HG02938 (cell line): ENCODE results near the gene NSUN2.

ENCODE experiments used
- ATAC-seq: cut with Tn5 transposase; IDR thresholded peaks from one replicate; pipeline ENCODE4 v1.9.1; 2021; ENCODE audit warnings: mild to moderate bottlenecking, moderate library complexity; ENCODE audit not compliant: unreplicated experiment

Gene NSUN2

DNA sequence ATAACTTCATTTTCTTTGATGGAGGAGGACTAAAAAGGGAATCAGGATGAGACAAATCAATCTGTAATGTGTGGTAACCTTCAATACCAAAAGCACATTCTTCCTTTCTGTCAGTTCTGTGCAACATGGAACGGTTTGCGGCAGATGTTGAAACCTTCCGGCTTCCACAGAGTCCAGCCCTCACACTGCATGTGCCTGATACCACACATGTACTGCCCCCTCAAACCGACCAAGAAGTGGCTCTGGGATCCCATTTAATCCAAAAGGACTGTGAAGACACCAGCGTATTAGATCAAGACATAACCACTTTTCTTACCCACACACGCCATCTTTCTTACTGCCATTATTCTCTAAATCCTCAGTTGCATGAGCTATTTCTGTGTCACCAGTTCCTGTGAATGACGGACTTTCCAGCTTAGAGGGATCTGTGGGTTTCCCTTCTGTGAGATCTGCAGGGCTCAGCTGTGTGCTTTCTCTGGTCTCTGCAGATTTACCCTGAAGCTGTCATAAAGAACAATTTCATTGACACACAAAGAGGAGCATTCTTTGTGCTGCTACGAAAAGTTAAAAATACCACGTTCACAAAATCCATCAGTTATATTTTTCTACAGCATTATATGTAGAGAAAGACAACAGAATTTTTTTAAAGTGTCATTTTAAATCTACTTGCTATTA lies 25.8 kb downstream of the NSUN2 start:
- no peak for ATAC-seq

DNA sequence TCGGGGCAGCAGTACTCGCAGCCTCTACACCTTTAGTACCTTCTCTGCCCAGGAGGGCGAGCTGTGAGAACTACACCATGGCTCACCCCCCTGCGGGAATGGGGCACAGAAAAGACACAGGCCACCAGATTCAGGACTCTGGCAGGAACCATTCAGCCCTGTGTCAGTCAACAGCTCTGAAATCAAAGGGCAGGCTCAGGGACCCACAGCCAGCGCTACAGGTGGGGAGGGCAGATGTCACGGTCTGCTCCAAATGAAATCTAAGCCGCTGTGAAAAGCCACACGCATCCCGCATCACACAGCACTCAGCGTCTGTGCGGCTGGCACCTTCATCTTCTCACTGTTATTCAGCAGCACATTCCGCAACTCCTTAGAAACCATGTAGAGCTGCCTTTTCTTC lies 27.9 kb downstream of the NSUN2 start:
- ATAC-seq: no peak

DNA sequence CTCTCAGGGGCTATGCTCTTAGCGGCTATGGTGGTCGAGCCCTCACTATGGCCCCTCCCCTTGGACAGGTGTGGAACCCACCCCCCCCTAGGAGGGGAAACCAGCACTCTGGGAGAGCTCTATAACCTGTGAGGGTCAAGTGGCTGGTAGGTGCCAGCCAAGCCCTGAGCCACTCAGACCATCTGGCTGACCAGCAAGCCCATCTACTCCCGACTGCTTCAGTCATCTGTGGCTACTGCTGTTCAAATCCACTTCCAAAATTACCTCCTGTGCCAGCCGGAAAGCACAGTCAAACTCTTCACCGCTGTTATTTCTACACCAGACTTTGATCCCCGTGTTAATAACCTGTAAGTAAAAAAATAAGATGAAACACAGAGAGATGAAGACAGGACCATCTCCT lies 28.5 kb downstream of the NSUN2 start:
- ATAC-seq: no peak

DNA sequence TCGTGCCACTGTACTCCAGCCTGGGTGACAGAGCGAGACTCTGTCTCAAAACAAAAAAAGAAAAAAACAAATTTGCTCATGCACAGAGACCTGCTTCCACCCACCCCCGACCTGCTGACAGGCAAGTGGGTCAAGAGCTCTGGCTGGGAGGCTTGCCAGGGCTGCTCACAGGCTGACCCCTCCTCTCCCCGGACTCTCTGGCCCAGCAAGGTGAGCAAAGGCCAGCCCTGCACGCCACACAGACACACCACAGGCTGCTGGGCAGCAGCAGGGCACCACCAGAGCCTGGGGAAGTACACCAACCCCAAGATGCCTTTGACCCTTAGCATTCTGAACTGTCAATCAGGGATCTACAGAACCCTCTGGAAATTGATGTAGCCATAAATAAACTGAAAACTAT lies 29.2 kb downstream of the NSUN2 start:
- ATAC-seq: no peak

DNA sequence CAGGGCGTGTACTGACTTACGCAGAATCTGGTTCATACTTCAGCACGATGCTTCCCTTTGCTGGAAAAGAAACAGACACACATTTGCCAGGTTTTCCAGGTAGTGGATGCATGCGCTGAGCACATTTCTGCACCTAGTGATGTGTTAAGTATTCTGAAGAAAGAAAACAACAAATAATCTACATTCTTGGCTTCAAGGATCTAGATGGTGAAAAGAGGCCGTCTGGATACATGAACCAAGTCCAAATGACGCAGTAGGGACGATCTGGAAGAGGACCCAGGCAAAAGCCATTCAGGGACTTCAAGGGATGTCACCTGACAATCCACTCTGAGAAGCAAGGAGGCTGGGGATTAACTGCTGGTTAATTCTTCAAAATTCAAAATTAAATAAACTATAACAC lies 30.4 kb downstream of the NSUN2 start:
- ATAC-seq: no peak

DNA sequence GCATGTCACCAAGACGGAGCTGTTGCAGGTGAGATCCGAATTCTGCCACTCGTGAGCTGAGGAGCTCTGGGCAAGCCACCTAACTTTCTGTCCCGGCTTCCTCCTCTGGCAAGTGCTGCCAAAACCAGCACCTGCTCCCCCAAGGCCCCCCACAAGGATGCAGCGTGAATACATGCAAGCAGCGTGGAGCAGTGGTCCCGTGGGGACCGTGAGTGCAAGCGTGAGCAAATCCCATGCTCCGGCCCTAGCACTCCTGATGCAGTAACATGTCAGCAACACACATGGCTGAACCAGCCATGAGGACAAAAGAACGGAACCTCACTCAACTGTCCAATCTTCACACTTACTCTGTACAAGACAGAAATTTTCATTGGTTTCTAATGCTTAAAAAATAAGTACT lies 31.0 kb downstream of the NSUN2 start:
- no peak for ATAC-seq

DNA sequence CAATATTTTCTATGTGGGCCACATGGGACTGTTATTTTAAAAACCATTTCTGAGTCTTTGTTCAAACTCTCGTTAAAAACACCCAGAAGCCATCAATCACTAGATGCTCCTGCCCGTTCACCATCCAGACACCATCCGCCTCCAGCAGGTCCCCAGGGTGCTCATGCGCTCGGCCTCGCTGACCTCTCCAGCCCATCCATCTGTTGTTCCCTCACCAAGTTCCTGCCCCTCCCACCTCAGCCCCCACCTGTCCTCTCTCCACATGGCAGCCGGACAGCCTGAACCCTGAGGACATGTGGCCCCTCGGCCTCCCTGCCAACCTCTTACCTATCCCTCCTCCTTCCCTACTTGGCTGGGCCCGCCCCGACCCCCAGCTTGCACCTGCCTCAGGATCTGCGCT lies 31.6 kb downstream of the NSUN2 start:
- no peak for ATAC-seq

DNA sequence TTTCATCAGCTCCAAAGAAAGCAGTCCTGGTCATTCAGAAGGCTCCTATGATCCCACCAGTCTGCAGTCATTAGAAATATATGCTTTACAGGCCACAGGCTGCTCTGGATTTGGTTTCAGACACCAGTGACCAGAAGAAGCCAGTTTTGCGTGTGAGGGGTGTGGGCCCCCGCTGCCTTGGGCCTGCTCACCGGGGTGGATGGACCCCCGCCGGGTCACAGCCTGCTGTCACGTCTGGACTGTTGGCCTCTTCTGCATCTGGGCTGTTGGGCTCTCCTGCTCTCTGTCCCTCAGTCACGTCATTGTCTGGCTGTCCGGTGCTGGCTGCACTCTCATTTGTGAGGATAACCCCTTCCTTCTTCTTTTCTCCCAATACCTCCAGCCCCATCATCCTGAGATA lies 33.1 kb downstream of the NSUN2 start:
- ATAC-seq: no peak

DNA sequence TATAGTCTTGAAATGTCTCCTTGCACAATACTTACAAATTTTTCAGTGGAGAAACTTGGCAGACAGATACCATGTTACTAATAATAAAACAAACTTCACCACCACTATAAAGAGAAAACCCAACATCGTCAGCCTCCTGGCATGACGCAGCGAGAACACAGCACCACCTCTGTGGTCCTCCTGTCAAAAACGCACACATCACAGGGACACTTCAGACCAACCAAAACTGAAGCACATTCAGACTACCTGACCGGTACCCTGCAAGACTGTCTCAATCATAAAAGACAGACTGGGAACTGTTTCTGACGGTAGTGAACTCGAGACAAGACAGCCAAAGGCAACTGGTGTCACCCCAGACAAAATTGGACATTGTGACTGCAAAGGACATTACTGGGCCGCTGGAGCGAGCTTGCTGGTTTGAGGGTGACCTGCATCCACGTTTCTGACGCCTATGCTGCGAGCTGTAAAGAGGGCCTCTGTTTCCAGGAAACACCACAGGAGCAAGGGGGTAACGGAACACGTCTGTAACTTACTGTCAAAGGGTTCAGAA lies 34.4 kb downstream of the NSUN2 start:
- no peak for ATAC-seq

DNA sequence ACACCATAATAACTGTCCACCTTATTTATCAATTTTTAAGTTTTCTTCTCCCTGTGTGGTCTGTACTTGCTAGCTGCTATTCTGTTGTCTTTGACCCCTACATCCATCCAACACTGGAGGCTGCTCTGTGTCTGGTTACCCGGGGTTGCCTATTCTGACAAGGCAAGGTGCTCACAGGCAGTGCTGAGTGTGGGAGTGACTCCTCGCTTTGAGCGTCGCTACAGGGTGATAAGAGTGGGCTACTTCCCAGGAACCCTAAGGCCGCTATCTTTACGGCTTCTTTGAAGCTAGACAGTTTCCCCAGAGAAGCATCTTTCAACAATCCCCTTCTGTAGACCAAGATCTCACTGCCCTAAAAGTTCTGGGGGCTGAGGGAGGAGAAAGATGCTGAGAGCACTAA lies 35.3 kb downstream of the NSUN2 start:
- ATAC-seq: no peak

DNA sequence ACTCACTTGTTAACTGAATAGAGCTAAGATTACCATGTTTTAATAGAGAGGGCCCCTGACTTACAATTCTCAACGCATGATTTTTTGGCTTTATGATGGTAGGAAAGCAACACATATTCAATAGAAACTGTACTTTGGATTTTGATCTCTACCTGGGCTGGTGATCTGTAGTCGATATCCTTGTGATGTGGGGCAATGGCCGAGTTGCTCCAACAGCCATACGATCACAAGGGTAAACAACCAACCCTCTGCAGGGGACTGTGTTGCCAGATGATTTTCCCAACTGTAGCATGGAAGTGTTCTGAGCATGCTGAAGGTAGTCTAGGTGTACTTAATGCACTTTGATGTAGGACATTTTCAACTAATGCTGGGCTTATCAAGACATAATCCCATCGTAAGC lies 36.5 kb downstream of the NSUN2 start:
- ATAC-seq: no peak

DNA sequence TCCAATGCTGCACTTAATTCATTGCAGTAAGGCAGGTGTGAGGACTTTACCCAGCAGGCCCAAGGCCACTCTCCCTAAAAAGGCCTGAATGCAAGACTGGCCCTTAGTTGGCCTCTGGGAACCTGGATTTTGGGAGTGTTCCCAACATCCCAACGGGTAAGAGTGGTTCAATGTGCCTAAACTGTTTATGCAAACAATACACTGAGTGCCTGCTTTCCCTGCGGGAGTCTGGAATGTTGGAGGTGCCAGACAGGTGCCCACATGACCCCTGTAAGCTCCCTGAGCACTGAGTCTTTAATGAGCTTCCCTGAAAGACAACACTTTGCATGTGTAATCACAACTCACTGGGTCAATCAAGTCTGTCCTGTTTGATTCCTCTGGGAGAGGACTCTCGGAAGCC lies 37.4 kb downstream of the NSUN2 start:
- ATAC-seq: no peak

DNA sequence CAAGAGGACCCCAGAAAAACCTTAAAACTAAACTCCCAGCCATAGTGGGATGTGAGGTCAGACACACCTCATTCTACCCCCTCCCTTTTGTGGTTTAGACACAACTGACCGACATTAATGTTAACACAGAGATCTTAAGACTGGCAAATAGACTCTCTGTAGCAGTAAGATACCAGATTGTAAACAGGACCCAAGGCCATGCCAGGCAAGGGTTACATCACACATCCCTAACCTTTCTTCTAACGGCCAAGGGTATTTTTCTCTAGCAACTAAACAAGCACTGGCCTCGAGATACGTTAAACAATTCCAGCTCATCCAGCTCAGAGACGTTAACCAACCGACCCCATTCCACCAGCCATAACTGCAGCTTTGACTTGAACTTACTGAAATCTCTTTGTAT lies 38.8 kb downstream of the NSUN2 start:
- ATAC-seq: no peak

DNA sequence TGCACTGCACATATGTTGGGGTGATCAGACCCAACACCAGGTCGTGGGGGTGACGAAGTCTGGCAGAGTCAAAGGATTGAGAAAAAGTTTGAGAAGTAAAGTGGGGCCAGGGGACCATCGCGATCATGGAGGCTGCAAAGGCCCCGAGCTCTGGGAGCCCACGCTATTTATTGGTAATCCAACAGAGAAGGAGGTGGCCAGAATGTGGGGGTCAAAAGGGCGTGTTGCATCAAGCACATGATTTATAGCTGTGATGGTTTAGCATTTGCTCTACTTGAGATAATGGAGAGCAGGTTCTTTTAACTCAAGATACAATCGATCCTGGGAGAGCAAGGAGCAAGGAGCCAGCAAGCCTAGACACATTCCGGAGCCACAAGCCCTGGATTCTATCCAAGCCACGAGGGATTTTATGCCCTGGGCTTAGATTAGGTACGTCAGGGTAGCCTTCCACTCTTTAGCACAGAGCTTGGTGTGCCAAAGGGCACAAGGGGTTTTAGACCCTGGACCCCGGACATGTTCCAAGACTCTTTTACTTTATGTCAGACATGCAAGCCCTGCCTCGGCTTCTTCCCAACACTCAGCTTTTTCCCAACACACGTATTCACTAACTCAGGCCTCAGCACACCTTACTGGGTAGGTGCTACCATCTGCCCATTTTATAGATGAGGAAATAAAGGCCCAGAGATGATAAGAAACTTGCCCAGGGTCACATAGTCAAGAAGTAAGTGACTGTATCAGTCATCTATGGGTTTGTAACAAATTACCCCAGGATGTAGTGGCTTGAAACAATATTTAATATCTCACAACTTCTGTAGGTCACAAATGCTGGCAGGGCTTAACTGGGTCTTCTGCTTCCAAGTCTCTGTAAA lies 39.5 kb downstream of the NSUN2 start:
- ATAC-seq: no peak

DNA sequence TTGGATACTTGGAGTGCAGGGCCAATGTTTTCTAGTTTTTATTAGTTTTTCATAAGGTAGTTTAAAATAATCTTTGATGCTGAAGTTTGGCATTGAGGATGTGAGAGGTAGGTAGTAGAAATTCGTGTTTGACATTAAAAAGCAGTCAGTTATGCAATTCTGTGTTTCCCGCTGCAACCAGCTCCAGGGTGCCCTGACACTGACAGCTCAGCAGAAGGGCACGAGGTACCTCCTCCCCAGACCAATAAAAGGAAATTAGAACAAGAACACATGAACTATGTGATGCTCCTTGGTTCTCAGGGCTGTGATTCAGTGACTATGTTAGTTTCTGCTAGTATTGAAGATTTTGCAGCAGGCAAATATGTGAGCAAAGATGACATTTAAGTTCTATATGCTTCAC lies 40.2 kb downstream of the NSUN2 start:
- no peak for ATAC-seq

DNA sequence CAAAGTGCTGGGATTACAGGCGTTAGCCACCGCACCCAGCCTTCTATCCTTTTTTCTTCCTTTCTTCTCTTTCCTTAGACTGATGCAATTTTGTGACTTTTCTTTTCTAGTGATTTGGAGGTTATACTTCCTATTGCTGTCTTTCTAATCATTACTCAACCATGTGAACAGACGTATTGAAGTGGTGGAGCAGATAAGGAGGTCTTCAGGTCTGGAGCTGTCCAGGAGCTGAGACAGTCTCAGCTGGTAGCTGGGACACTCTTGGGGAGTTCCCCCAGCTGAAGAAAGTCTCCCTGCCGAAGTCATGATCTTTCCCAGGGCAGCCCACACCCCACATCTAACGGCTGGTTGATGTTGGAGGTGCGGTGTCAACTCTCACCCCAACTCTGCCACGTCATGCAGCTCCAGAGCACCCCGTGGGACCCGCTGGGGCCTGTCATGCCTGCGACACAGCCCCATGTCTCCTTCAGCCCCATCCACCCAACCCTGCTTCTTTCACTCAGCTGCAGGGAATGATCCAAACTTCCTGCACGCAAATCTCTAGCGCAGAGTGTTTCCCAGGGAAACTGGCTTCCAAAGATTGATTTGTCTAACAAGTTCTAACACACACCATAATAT lies 41.1 kb downstream of the NSUN2 start:
- ATAC-seq: no peak

DNA sequence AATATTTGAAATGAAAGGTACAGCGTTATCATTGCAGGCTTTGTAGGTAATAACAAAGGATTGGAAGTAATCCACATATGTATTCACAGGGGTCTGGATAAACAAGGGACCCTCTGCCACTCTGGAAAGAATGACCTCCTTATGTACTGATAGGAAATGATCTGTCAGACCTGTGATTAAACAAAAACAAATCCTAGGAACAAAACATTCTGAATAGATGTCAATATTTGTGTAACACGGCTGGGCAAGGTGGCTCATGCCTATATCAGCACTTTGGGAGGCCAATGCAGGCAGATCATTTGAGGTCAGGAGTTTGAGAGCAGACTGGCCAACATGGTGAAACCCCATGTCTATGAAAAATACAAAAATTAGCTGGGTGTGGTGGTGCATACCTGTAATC lies 42.3 kb downstream of the NSUN2 start:
- ATAC-seq: no peak

DNA sequence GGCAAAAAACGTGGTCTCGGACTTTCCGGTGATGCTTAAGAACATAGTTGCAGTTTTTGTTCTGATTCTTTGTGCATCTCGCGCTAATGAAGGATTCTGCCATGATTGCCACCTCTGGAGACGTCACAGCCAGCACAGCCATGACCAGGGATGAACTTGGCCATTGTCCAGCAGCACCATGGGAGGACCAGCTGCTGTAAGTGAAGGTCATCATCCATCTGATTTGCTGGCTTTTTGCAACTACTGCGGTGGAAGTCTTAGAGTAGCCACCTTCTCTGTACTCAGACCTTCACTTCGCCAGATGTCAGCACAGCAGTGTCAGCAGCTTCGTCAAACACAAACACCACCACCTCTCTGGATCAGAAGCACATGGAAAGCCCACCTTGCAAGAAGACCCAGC lies 45.7 kb downstream of the NSUN2 start:
- ATAC-seq: no peak

DNA sequence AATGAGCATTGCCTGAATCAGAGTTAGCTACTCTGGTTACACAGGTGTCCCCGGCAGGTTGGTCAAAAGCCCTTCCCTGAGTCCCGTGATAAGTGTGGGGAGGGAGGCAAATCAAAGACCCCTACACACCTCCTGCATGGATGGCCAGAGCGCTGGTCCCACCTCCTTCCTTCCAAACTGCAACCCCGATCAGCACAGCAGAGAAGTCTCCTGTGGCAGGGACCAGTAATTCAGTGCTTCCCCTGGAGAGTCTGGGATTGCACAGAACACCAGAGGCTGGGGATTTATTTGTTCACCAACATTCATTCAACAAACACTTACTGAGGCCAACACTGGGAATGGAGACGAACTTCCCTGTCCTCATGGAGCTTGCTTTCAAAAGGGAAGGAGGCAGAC lies 46.2 kb downstream of the NSUN2 start:
- no peak for ATAC-seq

DNA sequence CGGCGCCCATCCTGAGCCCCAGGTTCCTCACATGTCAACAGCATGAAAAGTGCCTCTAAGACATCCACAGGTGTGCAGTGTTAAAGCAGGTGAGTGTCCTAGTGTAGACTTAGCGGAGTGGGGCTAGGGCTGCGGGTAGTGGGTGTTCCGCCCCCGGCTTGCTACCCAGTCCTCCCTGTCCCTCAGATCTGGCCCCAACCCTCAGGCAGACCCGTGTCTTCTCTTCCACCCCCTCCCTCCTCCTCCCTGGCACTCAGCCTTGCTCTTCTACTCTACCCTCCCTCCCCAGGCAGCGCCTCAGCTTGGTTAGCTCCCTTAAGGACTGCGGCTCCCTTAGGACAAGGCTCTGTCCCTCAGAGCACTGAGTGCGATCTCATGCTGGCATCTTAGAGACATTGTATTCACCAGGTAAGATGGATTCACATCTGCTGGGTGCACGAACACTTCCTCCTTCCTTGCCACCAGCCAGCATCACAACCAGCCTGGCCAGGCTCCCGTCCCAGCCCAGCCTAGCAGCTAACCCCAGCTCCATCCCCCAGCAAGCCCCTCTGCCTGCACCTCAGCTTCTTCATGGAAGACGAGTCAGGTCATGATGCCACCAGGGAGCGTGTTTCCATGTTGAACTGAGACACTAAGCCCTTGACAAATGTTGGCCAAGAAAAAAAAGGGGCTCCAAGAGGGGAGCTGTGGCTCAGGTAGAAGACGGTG lies 46.8 kb downstream of the NSUN2 start:
- no peak for ATAC-seq

DNA sequence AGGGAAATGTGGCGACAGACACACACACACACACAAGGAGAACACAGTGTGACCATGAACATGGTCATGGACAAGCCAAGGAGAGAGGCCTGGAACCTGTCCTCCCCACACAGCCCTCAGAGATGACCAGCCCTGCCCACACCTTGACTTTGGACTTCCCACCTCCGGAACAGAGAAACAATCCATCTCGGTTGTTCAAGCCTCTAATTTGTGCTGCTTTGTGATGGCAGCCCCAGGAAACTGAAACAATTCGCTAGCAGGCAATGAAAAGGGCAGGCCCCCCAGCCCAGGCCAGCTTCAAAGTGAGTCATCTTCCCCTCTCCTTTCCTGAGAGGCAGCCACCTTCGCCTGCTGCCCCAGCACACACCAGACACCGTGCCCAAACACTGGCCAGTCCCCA lies 47.7 kb downstream of the NSUN2 start:
- no peak for ATAC-seq
